Muscle of leg (tissue), 16 donors: Measurements from ENCODE around the gene XG. TPM values are rescaled to one million over a fixed set of nuclear protein-coding genes. Genes with fewer than 3 reads are reported as not detected.
"Not testable (repeated sequence)": the region's sequence is repeated elsewhere in the genome, so short reads cannot be mapped to it uniquely, and the experiment has no call there.

Source experiments
- DNase-seq: peaks from one replicate; pipeline ENCODE4 v3.0.0; 2013
- H3K27ac ChIP-seq: one replicate; pipeline ENCODE4 v1.5.1; 2013; ENCODE audit warnings: mild to moderate bottlenecking, low read length, control low read depth
- H3K27me3 ChIP-seq: one replicate; pipeline ENCODE4 v1.6.1; 2013; ENCODE audit warnings: low read length; ENCODE audit not compliant: control insufficient read depth, insufficient read depth
- H3K36me3 ChIP-seq: one replicate; pipeline ENCODE4 v1.6.1; 2013; ENCODE audit warnings: low read length; ENCODE audit not compliant: control insufficient read depth, insufficient read depth
- H3K4me1 ChIP-seq: one replicate; pipeline ENCODE4 v1.6.1; 2013; ENCODE audit warnings: low read length; ENCODE audit not compliant: control insufficient read depth, insufficient read depth
- H3K4me3 ChIP-seq: one replicate; pipeline ENCODE4 v1.5.1; 2013; ENCODE audit warnings: low read length, control low read depth
- H3K9me3 ChIP-seq: replicated peaks from 2 replicates; pipeline ENCODE4 v1.6.1; 2013; ENCODE audit warnings: low read depth, low read length; ENCODE audit not compliant: control insufficient read depth
- WGBS: methylation state at CpG from one replicate; pipeline ENCODE4 v1.1.5; 2013; ENCODE audit warnings: missing lambda C conversion rate; ENCODE audit not compliant: insufficient coverage; 5-methylcytosine and 5-hydroxymethylcytosine counted together
- long read RNA-seq, 11 donors: transcript quantifications; one replicate each; lab custom pipeline, GENCODE V29; 2026
- polyA plus RNA-seq, 8 donors: library from polyadenylated mRNA; unstranded; fragments of 120-200 nt; gene quantifications; one replicate each; pipeline versions ENCODE4 v1.2.1 to v1.2.3, GENCODE V29; 2013; ENCODE audit warnings: inconsistent platforms in 1 of 8, low replicate concordance in 1 of 8; ENCODE audit not compliant: insufficient read length in 8 of 8, insufficient read depth in 1 of 8
- total RNA-seq: library from RNA; stranded (reverse); fragments of 120-200 nt; gene quantifications from one replicate; pipeline ENCODE4 v1.2.4, GENCODE V29; 2013

The XG gene, protein sequence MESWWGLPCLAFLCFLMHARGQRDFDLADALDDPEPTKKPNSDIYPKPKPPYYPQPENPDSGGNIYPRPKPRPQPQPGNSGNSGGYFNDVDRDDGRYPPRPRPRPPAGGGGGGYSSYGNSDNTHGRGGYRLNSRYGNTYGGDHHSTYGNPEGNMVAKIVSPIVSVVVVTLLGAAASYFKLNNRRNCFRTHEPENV
- total RNA-seq (3.7 TPM), polyA plus RNA-seq (1 to 10 TPM in 4 of 8 donors, under 1 TPM in 4; 0.25 to 2.3 (median 0.96) TPM)
- long read RNA-seq, donor 1, result 0 reads
- long read RNA-seq, donor 2, result 0 reads
- long read RNA-seq, donor 3, result 0 reads
- long read RNA-seq, donor 4, result 0 reads
- long read RNA-seq, donor 5, result 0 reads
- long read RNA-seq, donor 6, result 0 reads
- long read RNA-seq, donor 7, result 0 reads
- long read RNA-seq, donor 8, partial matches to known transcripts, result 0 of 1 reads
- long read RNA-seq, donor 8, other reads (novel, unspliced or antisense), result 0 of 1 reads
- long read RNA-seq, donor 9, result 0 reads
- long read RNA-seq, donor 10, result 0 reads
- long read RNA-seq, donor 11, partial matches to known transcripts, result 0 of 2 reads
- long read RNA-seq, donor 11, other reads (novel, unspliced or antisense), result 0 of 2 reads

DNA sequence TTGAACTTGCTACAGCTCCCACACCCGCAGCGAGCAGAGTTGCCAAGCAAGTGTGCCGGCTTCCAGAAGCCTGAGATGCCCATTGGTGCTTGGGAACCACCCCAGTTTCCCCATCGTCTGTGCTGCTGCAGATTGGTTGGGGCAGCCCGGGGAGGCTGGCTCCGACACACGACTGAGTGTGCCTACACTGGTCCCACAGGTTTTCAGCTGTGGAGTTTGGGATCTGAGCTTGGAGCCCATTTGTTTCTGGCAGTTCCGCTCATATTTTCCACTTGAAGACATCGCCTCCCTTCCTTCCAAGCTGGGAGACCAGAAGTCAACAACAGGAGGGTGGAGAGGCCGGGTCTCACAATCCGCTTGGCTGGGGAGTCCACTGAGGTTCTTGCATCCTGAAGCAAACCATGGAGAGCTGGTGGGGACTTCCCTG, at the start of gene XG:
XG (plus strand) TSS at position 167 of the 427 bp plus-strand sequence; CDS start at position 402, 235 bp downstream.
- H3K4me3 ChIP-seq, H3K27me3 ChIP-seq, H3K36me3 ChIP-seq, H3K27ac ChIP-seq, H3K9me3 ChIP-seq, H3K4me1 ChIP-seq: not testable (repeated sequence)
- DNase-seq, result peak; percentile 60
- WGBS, result 64% methylated on average over 7 of the region's 11 CpGs

DNA sequence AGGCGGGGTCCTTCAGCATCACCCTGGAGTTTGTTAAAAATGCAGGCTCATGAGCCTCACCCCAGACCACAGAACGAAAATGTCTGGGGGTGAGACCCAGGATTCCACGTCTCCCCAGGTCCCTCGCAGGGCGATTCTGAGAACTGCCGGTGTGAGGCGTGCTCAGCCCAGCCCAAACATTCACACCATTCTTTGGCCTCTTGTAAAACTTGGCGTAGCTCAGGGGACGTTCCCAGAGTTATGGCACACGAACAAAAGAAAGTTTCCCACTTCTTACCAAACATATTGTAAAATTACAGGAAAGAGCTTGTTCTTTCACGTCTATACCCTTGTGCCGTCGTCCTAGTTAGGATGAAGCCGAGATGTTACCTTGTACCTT, 47.9 kb upstream of the XG start:
- Histone ChIP-seq H3K27me3 (peaks cover 3% of the 10 kb centered on the region), H3K4me1 (peaks cover 42% of the 10 kb centered on the region), H3K36me3 (peaks cover 5% of the 10 kb centered on the region), H3K9me3 (no peaks in the 10 kb centered on the region), H3K27ac (peak overlapping the region; percentile 51), H3K4me3 (no peak overlapping the region)
- peak; percentile 54 for DNase-seq
- 45% methylated on average over 13 of the region's 14 CpGs for WGBS

DNA sequence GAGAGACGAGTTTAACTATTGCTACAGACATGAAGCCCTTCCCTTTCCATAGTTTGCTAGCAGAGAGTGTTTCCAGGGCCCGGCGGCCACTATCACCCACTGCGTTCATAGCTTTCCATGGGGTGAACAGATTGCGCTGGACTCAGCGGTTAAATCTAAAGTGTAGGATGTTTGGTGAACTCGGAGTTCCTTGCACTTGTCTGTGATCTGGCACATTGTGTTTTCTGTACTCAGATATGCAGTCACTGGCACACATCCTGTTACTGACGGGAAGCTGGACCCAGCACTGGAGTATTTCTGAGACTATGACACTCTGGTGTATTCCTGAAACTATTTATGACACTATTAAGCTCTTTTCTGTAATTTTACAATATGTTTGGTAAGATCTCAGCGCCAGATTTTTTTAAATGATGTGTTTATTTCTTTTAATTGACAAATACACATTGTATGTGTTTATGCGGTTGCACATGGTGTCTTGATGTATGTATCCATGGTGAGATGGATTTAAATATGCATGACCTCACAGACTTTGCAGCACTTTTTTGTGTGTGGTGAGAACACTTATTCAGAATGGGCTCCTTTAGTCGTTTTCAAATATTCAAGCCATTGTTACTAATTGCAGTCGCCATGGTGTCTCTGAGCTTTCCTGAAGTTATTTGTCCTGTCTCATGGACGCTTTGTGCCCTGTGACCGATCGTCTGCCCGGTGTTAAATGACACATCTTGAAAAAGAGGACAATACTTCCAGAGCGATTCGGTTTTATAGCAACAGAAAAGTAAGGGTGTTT, 46.6 kb upstream of the XG start:
- Histone ChIP-seq H3K4me1 (peaks cover 51% of the 10 kb centered on the region), H3K36me3 (peaks cover 1% of the 10 kb centered on the region), H3K27ac (peak overlapping the region; percentile 42), H3K27me3 (peaks cover 3% of the 10 kb centered on the region), H3K4me3 (no peak overlapping the region), H3K9me3 (no peaks in the 10 kb centered on the region)
- peak; percentile 59 for DNase-seq
- WGBS, result 76% methylated on average over 14 of the region's 18 CpGs

DNA sequence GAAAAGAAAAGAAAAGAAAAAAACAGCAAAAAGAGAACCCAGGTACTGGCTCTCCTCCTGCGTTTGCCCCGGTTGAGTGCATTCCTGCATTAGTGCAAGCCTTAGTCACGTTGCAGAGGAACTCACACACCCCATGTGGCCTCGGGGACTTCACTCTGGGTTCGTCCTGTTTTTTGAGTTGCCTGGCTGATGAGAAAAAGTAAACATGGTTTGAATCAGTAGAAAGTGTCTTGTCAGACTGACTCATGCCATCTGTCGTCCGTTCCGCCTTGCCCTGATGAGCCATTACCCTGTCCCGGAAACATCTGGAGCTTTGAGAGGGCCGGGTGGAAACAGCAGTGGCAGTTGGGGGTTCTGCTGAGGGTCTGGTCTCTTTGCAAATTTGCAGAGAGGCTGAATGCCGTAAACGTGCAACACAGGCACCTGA, 44.5 kb upstream of the XG start:
- H3K4me1 ChIP-seq, result peaks cover 44% of the 10 kb centered on the region
- H3K4me3 ChIP-seq, result no peak overlapping the region

DNA sequence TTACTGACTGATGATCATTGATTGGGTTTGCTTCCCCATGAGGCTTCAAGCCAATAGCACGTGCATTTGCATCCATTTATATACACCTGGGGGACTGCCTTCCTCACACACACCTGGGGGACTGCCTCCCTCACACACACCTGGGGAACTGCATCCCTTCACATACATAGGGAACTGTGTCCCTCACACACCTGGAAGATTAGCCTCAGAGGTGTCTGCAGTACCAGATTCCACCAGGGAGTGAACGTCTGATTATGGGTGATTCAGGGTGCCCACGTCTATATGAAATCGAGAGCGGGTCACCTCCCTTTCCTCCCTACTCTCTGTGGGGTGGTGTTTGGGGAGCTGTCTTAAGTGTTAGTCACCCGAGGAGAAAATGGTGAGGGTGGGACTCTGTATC, 43.8 kb upstream of the XG start:
- no CpG with 5 or more reads among the region's 6 CpGs for WGBS
- Histone ChIP-seq H3K27me3 (peaks cover 3% of the 10 kb centered on the region), H3K4me3 (no peak overlapping the region), H3K27ac (no peak overlapping the region), H3K36me3 (peaks cover 7% of the 10 kb centered on the region), H3K4me1 (peaks cover 42% of the 10 kb centered on the region), H3K9me3 (no peaks in the 10 kb centered on the region)
- DNase-seq, result no peak

More for the DNA sequence above, 44.5 kb upstream of the XG start:
- H3K27me3 ChIP-seq, result peaks cover 3% of the 10 kb centered on the region
- peaks cover 4% of the 10 kb centered on the region for H3K36me3 ChIP-seq
- H3K27ac ChIP-seq, result peak overlapping the region; percentile 53
- peak; percentile 86 for DNase-seq
- 16% methylated on average over 7 of the region's 12 CpGs for WGBS
- H3K9me3 ChIP-seq, result no peaks in the 10 kb centered on the region

DNA sequence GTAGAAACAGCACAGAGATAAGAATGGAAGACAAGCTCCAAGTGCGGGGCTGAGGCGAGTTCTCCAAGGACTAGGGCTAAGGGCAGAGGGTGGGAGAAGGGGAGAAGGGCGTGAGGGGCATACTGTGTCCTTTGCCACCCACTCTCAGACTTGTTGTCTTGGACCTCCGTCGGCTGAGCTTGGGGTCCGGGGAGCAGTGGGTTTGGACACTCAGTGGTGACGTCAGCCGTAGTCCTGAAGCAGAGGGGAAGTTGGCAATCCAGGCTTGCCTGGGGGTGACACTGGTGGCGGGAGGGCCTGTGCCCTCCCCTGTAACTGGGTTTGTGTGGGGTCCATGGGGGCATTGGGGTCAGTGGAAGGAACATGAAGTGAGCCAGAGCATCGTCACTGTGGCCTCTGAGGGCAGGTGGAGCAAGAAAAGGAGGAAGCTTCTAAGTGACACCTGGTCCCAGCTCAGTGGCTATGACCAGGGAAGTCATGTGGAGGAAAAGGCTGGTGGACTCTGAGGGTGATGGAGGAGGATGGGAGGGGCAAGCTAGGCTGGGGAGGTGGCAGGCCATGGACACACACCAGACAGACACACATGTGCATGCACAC, 43.1 kb upstream of the XG start:
- DNase-seq, result no peak
- Histone ChIP-seq H3K36me3 (peaks cover 7% of the 10 kb centered on the region), H3K27ac (no peak overlapping the region), H3K9me3 (no peaks in the 10 kb centered on the region), H3K4me1 (peaks cover 38% of the 10 kb centered on the region), H3K27me3 (peaks cover 3% of the 10 kb centered on the region), H3K4me3 (no peak overlapping the region)
- 80% methylated on average over 10 of the region's 10 CpGs for WGBS

DNA sequence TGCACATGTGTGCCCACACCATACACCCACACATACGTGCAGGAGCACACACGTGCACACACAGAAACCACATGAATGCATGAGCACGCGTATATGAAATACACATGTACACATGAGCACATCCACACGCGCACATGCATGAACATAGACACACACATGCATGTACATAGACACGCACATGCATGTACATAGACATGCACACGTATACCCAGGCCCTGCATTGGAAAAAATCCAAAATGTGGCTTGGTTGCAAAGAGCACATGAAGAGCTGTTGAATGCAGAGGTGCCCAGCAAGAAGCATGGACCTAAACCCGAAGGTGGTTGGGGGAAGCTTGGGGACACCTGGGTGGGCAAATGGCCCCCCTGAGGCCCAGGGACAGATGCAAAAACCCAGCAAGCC, 42.3 kb upstream of the XG start:
- Histone ChIP-seq H3K27me3 (peaks cover 3% of the 10 kb centered on the region), H3K27ac (peak overlapping the region; percentile 82), H3K4me3 (no peak overlapping the region), H3K4me1 (peaks cover 35% of the 10 kb centered on the region), H3K9me3 (no peaks in the 10 kb centered on the region), H3K36me3 (peaks cover 7% of the 10 kb centered on the region)
- DNase-seq, result no peak
- 86% methylated on average over 3 of the region's 9 CpGs for WGBS

DNA sequence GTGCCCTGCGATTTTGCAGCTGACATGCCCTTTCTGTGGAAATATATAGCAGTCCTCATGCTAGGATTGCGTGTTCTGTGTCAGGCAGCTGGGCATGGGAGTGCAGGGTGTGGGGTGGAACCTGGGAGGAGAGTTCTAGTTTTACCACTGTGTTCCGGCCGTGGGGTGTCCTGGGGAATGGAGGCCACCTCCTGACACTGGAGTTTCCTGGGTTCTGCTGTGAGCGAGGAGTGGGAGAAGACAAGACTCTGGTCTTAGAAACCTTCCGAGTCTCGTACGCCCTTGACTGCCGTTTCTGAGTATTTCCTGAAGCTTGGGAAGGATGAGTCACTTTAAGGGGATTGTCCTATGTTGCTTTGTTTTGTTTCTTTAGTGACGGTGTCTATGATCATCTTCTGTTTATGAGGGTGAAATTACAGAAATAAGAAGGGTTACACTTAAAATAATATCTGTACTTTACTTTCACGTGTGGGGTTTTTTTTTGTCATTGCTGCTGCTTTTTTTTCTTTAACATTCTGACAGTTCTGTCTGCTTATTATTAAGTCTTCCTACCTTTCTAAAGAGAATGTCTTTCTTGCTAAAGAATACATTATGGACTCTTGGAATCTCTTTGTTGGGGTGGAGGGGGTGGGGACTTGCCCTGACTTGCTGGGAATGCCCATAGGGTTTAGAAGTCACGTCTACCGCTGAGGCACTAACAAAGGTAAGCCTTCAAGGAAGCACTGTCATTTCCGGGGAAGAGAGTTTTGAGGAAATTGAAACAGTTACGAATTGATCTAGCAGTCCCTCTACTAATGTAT, 41.6 kb upstream of the XG start:
- Histone ChIP-seq H3K4me1 (peaks cover 31% of the 10 kb centered on the region), H3K36me3 (peaks cover 13% of the 10 kb centered on the region), H3K4me3 (no peak overlapping the region), H3K27me3 (peaks cover 3% of the 10 kb centered on the region), H3K9me3 (no peaks in the 10 kb centered on the region), H3K27ac (peak overlapping the region; percentile 82)
- WGBS, result 33% methylated on average over 5 of the region's 15 CpGs
- peak; percentile 82 for DNase-seq

DNA sequence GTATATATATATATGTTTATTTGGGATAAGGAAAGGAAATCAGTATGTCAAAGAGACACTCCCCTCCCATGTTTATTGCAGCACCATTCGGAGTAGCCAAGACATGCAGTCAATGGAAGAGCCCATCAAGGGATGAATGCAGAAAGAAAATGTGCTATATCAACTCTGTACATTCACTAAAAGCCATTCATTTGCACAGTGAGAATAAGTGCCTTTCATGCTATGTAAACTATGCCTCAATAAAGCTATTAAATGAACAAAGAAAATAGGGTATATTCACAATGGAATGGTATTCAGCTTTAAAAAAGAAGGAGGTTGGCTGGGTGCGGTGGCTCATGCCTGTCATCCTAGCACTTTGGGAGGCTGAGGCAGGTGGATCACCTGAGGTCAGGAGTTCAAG, 40.4 kb upstream of the XG start:
- no CpG with 5 or more reads among the region's 2 CpGs for WGBS
- peaks cover 30% of the 10 kb centered on the region for H3K4me1 ChIP-seq
- no peak overlapping the region for H3K4me3 ChIP-seq
- H3K27ac ChIP-seq, result no peak overlapping the region
- no peaks in the 10 kb centered on the region for H3K9me3 ChIP-seq
- peaks cover 20% of the 10 kb centered on the region for H3K36me3 ChIP-seq
- peaks cover 3% of the 10 kb centered on the region for H3K27me3 ChIP-seq
- no peak for DNase-seq
